HG02759 (cell line): ENCODE results near the gene MASP1.

Experiments
- ATAC-seq: cut with Tn5 transposase; IDR thresholded peaks from one replicate; pipeline ENCODE4 v1.9.1; 2021; ENCODE audit warnings: mild to moderate bottlenecking, moderate library complexity; ENCODE audit not compliant: unreplicated experiment

MASP1 gene

GRCh38 chr3:187293516-187294430 is 2.2 kb upstream of the MASP1 start:
- no peak for ATAC-seq

GRCh38 chr3:187292631-187293515 is 1.3 kb upstream of the MASP1 start:
- ATAC-seq = no peak

- no peak for ATAC-seq
Measured at GRCh38 chr3:187292181-187292580, 644 bp upstream of the MASP1 start.

GRCh38 chr3:187291001-187291511 is 481 bp downstream of the MASP1 start:
- ATAC-seq = no peak

- no peak for ATAC-seq
Measured at GRCh38 chr3:187290503-187290902, 1.0 kb downstream of the MASP1 start.

- no peak for ATAC-seq
Measured at GRCh38 chr3:187288855-187289605, 2.5 kb downstream of the MASP1 start.

GRCh38 chr3:187288131-187288854 is 3.2 kb downstream of the MASP1 start:
- ATAC-seq = no peak

GRCh38 chr3:187287256-187287655 is 4.3 kb downstream of the MASP1 start:
- no peak for ATAC-seq

GRCh38 chr3:187286467-187287059 is 5.0 kb downstream of the MASP1 start:
- ATAC-seq = no peak

- no peak for ATAC-seq
Measured at GRCh38 chr3:187281191-187281714, 10.3 kb downstream of the MASP1 start.

- ATAC-seq = no peak
Measured at GRCh38 chr3:187280644-187281043, 10.9 kb downstream of the MASP1 start.

GRCh38 chr3:187277129-187277462 is 14.4 kb downstream of the MASP1 start:
- no peak for ATAC-seq

GRCh38 chr3:187276397-187277128 is 15.0 kb downstream of the MASP1 start:
- no peak for ATAC-seq

- no peak for ATAC-seq
Measured at GRCh38 chr3:187274977-187275338, 16.6 kb downstream of the MASP1 start.

- no peak for ATAC-seq
Measured at GRCh38 chr3:187274315-187274976, 17.1 kb downstream of the MASP1 start.

- no peak for ATAC-seq
Measured at GRCh38 chr3:187271582-187271981, 20.0 kb downstream of the MASP1 start.

GRCh38 chr3:187269486-187269885 is 22.1 kb downstream of the MASP1 start:
- ATAC-seq = no peak

- no peak for ATAC-seq
Measured at GRCh38 chr3:187267306-187267705, 24.2 kb downstream of the MASP1 start.

- ATAC-seq = no peak
Measured at GRCh38 chr3:187266691-187267090, 24.8 kb downstream of the MASP1 start.
